Lower leg skin (tissue), 3 donors: ENCODE results near the gene UBE2V1.

Experiments
- POLR2A ChIP-seq, 2 donors: fragments of 450-650 bp; IDR thresholded peaks; one replicate each; pipeline ENCODE4 v1.6.1; 2016 to 2017; ENCODE audit warnings: antibody characterized with exemption in 2 of 2, mild to moderate bottlenecking in 1 of 2, moderate library complexity in 1 of 2
- TF ChIP-seq, protein P1 (sequence below), 3 donors: fragments of 450-650 bp; IDR thresholded peaks; one replicate each; pipeline ENCODE4 v1.5.1; 2016; ENCODE audit warnings: antibody characterized with exemption in 3 of 3, mild to moderate bottlenecking in 3 of 3, moderate library complexity in 2 of 3

DNA sequence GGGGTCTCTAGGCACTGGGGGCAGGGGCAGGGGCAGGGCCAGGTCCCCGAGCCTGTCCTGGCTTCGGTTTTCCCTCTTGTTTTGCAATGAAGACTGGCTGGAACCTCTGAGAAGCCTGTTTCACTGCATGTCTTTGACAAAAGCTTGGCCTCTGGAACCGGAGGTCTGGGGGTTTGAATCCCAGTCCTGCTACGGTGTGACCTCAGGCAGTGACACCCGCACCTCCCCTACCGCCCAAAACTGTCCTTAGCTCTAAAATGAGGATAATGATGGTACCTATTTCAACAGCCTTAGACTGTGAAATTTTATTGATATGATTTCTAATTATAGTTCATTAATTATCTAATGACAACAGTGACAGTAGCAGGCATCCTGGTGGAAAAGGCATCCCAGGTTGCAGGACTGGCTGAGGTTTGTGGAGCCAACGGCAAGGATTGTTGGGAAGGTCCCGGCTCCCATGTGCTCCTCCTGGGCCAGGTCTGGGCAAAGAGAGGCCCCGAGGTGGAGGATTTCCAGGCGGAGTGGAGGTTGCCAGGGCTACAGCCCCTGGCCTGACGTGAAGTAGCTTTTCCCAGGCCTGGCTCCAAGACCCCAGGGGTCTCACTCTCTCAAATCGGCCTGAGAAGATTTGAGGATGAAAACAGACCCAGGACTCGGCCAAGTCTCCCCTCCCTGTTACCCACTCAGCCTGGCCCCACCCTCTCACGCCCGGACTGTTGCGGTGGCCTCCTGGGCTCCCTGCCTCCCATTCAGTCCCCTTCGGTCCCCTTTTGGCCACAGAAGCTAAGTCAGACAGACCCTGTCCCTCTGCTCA lies 72.3 kb downstream of the UBE2V1 start:
- TF ChIP-seq, protein P1, sequence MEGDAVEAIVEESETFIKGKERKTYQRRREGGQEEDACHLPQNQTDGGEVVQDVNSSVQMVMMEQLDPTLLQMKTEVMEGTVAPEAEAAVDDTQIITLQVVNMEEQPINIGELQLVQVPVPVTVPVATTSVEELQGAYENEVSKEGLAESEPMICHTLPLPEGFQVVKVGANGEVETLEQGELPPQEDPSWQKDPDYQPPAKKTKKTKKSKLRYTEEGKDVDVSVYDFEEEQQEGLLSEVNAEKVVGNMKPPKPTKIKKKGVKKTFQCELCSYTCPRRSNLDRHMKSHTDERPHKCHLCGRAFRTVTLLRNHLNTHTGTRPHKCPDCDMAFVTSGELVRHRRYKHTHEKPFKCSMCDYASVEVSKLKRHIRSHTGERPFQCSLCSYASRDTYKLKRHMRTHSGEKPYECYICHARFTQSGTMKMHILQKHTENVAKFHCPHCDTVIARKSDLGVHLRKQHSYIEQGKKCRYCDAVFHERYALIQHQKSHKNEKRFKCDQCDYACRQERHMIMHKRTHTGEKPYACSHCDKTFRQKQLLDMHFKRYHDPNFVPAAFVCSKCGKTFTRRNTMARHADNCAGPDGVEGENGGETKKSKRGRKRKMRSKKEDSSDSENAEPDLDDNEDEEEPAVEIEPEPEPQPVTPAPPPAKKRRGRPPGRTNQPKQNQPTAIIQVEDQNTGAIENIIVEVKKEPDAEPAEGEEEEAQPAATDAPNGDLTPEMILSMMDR (IDR thresholded peaks at IDR 0.05) = no peak
- no peak for TF ChIP-seq POLR2A (IDR thresholded peaks at IDR 0.05)
